Mesangial cell (primary cell): Measurements from ENCODE around the gene ZIC4. TPM values are rescaled to one million over a fixed set of nuclear protein-coding genes. Genes with fewer than 3 reads are reported as not detected.

Experiments
- total RNA-seq: library from RNA; depleted of rRNA; stranded (reverse); fragments of >200 nt; gene quantifications from 2 replicates; pipeline ENCODE4 v1.2.3, GENCODE V29; 2015

ZIC4 gene
- not detected in 2 replicates for total RNA-seq

GRCh38 chr3:147406028-147406931 is at the start of gene ZIC4:
ZIC4 (minus strand) TSS chr3:147406543; CDS start chr3:147402797, 3,746 bp downstream.

GRCh38 chr3:147409143-147410115 is 3.1 kb upstream of the ZIC4 start, which contains the start of gene ZIC1:
ZIC1 (plus strand) TSS chr3:147409365; CDS start chr3:147410113, 748 bp downstream.

Other genes with a start within 250 kb of the ZIC4 start
- not detected in 2 replicates for gene ZIC1, start 2.8 kb upstream of the ZIC4 start, total RNA-seq